Brain microvascular endothelial cell (primary cell): ENCODE measurements around the gene ZC3H10.

Experiments used
- DNase-seq: peaks from one replicate; pipeline ENCODE4 v3.0.0-alpha.2; 2020
- H3K27ac ChIP-seq: fragments of 250-450 bp; sonication (Bioruptor Pico); 2 replicates; pipeline ENCODE4 v1.5.1; 2020; ENCODE audit warnings: mild to moderate bottlenecking, moderate library complexity
- H3K27me3 ChIP-seq: fragments of 250-450 bp; sonication (Bioruptor Pico); replicated peaks from 2 replicates; pipeline ENCODE4 v1.5.1; 2020; ENCODE audit warnings: mild to moderate bottlenecking
- H3K36me3 ChIP-seq: fragments of 250-450 bp; sonication (Bioruptor Pico); replicated peaks from 2 replicates; pipeline ENCODE4 v1.5.1; 2020; ENCODE audit warnings: mild to moderate bottlenecking
- H3K4me3 ChIP-seq: 2 replicates; pipeline ENCODE4 v1.5.1; 2011; ENCODE audit warnings: low read depth, mild to moderate bottlenecking, control low read depth, low read length, moderate library complexity
- in situ Hi-C: cut with HindIII; loops from 2 replicates; pipeline ENCODE4 v1.10.0; 2017; ENCODE audit warnings: low sequenced_read_pairs, low pct_ligation_motif_present
- TF ChIP-seq, protein P1 (sequence below): IDR thresholded peaks from 2 replicates; pipeline ENCODE4 v1.5.1; 2011; ENCODE audit warnings: low read depth, mild to moderate bottlenecking, moderate library complexity, low read length, control low read depth, inconsistent platforms; ENCODE audit errors: missing control alignments

The ZC3H10 gene

DNA sequence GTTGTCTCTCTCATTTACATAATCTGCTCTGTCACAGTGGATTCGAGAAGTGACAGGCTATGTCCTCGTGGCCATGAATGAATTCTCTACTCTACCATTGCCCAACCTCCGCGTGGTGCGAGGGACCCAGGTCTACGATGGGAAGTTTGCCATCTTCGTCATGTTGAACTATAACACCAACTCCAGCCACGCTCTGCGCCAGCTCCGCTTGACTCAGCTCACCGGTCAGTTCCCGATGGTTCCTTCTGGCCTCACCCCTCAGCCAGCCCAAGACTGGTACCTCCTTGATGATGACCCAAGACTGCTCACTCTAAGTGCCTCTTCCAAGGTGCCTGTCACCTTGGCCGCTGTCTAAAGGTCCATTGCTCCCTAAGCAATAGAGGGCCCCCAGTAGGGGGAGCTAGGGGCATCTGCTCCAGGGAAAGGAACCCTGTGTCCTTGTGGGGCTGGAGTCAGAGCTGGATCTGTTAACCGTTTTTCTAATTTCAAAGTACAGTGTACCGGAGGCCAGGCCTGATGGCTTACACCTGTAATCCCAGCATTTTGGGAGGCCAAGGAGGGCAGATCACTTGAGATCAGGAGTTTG, 33.0 kb upstream of the ZC3H10 start:
- TF ChIP-seq, protein P1, sequence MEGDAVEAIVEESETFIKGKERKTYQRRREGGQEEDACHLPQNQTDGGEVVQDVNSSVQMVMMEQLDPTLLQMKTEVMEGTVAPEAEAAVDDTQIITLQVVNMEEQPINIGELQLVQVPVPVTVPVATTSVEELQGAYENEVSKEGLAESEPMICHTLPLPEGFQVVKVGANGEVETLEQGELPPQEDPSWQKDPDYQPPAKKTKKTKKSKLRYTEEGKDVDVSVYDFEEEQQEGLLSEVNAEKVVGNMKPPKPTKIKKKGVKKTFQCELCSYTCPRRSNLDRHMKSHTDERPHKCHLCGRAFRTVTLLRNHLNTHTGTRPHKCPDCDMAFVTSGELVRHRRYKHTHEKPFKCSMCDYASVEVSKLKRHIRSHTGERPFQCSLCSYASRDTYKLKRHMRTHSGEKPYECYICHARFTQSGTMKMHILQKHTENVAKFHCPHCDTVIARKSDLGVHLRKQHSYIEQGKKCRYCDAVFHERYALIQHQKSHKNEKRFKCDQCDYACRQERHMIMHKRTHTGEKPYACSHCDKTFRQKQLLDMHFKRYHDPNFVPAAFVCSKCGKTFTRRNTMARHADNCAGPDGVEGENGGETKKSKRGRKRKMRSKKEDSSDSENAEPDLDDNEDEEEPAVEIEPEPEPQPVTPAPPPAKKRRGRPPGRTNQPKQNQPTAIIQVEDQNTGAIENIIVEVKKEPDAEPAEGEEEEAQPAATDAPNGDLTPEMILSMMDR, result peak; percentile 72
- H3K27me3 ChIP-seq, result peaks cover 10% of the 10 kb centered on the region
- H3K27ac ChIP-seq, result no peak overlapping the region
- no peaks in the 10 kb centered on the region for H3K36me3 ChIP-seq
- DNase-seq, result no peak
- H3K4me3 ChIP-seq, result no peak overlapping the region
- in situ Hi-C loops, result no loop called here

DNA sequence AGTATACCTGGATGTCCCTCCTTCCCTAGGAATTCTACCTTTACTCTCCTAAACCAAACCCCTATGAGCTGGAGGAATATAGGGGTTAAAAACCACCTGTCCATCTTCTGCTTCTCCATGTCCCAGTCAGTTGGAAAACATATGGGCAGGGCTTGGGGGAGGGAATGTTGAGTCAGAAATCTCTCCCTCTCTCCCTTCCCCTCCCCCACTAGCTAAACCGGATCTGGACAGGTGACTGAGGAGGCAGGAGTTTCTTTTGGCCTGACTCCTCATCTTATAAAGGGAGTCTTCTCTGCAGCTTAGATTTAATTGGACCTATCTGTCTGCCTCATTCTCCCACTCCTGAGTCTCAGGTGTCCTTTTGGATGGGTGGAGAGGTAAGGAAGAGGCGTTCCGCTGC, 32.0 kb upstream of the ZC3H10 start:
- in situ Hi-C loops, result no loop called here
- TF ChIP-seq, protein P1, result no peak
- no peaks in the 10 kb centered on the region for H3K36me3 ChIP-seq
- no peak overlapping the region for H3K27ac ChIP-seq
- H3K27me3 ChIP-seq, result peaks cover 10% of the 10 kb centered on the region
- H3K4me3 ChIP-seq, result no peak overlapping the region
- DNase-seq, result no peak

DNA sequence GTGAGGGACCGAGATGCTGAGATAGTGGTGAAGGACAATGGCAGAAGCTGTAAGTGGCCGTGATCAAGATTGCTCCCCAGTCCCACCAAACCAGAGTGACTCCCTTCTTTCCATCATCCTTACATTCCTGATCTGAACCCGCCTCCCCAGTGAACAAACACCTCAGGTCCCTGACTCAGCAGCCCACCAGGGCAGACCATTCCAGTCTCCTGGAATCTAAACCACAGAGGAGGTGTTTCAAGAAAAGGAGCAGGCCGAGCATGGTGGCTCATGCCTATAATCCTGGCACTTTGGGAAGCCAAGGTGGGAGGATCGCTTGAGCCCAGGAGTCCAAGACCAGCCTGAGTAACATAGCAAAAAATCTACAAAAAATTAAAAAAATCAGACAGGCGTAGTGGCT, 31.5 kb upstream of the ZC3H10 start:
- DNase-seq, result no peak
- TF ChIP-seq, protein P1, result no peak
- Histone ChIP-seq H3K27me3 (peaks cover 10% of the 10 kb centered on the region), H3K4me3 (no peak overlapping the region), H3K36me3 (no peaks in the 10 kb centered on the region), H3K27ac (no peak overlapping the region)
- in situ Hi-C loops, result no loop called here

- peaks cover 6% of the 10 kb centered on the region for H3K27me3 ChIP-seq
- no peak overlapping the region for H3K27ac ChIP-seq
- no peaks in the 10 kb centered on the region for H3K36me3 ChIP-seq
- in situ Hi-C loops, result no loop called here
- DNase-seq, result no peak
- no peak overlapping the region for H3K4me3 ChIP-seq
- TF ChIP-seq, protein P1, result no peak
Measured at GRCh38 chr12:56087220-56087619, 30.8 kb upstream of the ZC3H10 start.

GRCh38 chr12:56097738-56098137, 20.3 kb upstream of the ZC3H10 start:
- H3K36me3 ChIP-seq, result no peaks in the 10 kb centered on the region
- DNase-seq, result no peak
- H3K4me3 ChIP-seq, result no peak overlapping the region
- peaks cover 11% of the 10 kb centered on the region for H3K27me3 ChIP-seq
- H3K27ac ChIP-seq, result no peak overlapping the region
- in situ Hi-C loops, result no loop called here
- TF ChIP-seq, protein P1, result no peak

DNA sequence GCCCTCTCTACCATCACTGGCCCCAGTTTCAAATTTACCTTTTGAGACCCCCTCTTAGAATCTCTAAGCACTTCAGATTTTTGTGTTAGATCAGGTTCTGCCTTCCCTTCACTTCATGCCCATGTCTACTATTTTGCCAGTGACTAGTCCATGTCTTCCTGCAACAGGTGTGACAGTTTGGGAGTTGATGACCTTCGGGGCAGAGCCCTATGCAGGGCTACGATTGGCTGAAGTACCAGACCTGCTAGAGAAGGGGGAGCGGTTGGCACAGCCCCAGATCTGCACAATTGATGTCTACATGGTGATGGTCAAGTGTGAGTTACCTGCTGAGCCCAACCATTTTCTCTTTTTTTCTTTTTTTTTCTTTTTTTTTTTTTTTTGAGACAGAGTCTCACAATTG, 19.5 kb upstream of the ZC3H10 start:
- no peak for DNase-seq
- peaks cover 11% of the 10 kb centered on the region for H3K27me3 ChIP-seq
- in situ Hi-C loops, result no loop called here
- no peak overlapping the region for H3K4me3 ChIP-seq
- TF ChIP-seq, protein P1, result no peak
- H3K27ac ChIP-seq, result no peak overlapping the region
- no peaks in the 10 kb centered on the region for H3K36me3 ChIP-seq
